Measurements from ENCODE around the gene DMWD.
A peak's percentile ranks its signal among the peaks of the same experiment; 100 is the strongest.
"Not testable (repeated sequence)": the region's sequence is repeated elsewhere in the genome, so short reads cannot be mapped to it uniquely, and the experiment has no call there.

DMWD gene

GRCh38 chr19:45816236-45817009, 23.8 kb upstream of the DMWD start:
- no peak for DNase-seq (ENCODE audit: low spot score)

GRCh38 chr19:45815481-45816216, 23.0 kb upstream of the DMWD start:
- no peak for DNase-seq (ENCODE audit: low spot score)

DNA sequence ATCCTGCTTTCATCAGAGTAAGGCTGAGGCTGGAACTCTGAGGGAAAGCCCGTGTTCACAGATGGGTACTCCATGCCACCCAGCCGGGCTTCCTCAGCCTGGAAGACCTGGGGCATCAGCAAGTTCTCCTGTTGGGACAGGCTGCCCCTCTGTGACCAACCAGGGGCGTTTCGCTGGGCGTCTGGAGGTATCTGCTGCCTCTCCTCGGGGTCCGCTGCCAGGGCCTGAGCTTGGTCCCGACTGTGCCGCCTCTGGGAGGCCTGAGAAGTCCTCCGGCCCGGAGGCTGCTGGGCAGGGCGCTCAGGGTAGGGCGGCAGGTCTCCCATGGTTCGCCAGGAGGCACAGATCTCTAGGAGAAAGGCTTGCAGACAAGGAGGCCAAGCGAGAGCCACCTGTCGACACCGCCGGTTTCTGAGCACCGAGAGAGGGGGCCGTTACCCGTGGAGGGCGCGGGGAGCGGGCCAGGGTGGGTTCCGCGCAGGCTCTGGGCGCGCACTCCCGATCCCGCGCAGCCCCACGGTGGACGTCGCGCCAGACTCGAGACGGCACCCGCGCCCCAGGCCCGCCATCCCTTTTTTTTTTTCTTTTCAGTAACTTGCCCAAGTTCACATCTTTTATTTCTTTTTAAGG, 22.3 kb upstream of the DMWD start, which contains the start of gene RSPH6A:
RSPH6A (minus strand) TSS at position 458 of the 630 bp plus-strand sequence; CDS start at position 326, 132 bp downstream.
- DNase-seq (ENCODE audit: low spot score) = no peak

- DNase-seq (ENCODE audit: low spot score) = no peak
Observed at GRCh38 chr19:45814166-45814780, 21.6 kb upstream of the DMWD start.

DNA sequence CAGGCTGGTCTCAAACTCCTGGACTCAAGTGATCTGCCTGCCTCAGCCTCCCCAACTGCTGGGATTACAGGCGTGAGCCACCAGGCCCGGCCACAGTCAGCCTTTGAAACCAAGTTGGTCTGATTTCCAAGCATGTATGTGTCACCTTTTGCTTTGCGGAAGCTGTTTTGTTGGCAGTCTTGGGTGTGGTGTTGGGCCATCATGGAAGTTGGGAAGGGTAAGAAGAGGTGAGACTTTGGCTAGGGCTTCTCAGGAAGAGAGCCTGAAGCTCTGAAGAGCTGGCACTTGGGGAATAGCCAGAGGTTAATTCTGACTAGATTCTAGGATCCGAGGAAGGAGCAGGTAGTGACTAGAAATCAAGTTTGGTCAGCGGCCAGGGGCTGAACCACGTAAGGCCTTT, 19.7 kb upstream of the DMWD start:
- no peak for DNase-seq (ENCODE audit: low spot score)

GRCh38 chr19:45809643-45810159, 17.1 kb upstream of the DMWD start:
- no peak for DNase-seq (ENCODE audit: low spot score)

- DNase-seq (ENCODE audit: low spot score) = no peak
Observed at GRCh38 chr19:45805719-45806118, 13.1 kb upstream of the DMWD start.

DNA sequence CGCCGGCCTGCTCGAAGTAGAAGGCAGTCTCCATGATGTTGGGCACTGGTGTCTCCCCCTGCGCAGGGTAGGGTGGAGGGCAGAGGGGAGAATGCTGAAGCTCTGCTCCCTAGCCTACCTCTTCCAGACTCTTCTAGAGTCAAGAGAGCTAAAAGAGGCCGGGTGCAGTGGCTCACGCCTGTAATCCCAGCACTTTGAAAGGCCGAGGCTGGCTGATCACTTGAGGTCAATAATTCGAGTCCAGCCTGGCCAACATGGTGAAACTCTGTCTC, 12.2 kb upstream of the DMWD start:
- DNase-seq (ENCODE audit: low spot score) = no peak

- no peak for DNase-seq (ENCODE audit: low spot score)
Observed at GRCh38 chr19:45804140-45804958, 11.7 kb upstream of the DMWD start.

GRCh38 chr19:45801603-45802175, 9.0 kb upstream of the DMWD start:
- no peak for DNase-seq (ENCODE audit: low spot score)

DNA sequence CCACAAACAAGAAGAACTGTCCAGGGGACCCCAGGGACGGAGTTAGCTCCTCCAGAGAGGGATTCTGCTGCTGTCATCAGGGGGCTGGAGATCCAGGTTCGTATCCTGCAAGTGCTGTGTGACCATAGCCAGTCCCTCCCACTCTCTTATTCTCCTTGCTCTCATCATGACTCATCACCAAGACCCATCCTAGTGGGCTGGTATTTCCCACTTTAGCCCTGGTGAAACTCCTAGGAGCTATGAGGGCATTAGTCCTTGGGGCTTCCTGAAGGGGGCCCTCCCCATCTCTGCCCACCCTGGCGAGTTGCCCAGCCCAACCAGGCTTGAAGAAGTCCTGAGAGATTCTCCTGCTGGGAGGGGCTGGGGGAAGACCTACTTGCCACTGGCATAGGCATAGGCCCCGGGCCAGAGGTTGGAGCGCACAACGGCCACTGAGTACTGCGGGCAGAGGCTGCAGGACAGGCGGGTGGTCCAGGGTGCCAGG, 7.5 kb upstream of the DMWD start:
- no peak for DNase-seq (ENCODE audit: low spot score)

GRCh38 chr19:45799541-45799940, 6.9 kb upstream of the DMWD start:
- not testable (repeated sequence) for DNase-seq (ENCODE audit: low spot score)

GRCh38 chr19:45798995-45799517, 6.4 kb upstream of the DMWD start:
- peak; percentile 60 for DNase-seq (ENCODE audit: low spot score)

DNA sequence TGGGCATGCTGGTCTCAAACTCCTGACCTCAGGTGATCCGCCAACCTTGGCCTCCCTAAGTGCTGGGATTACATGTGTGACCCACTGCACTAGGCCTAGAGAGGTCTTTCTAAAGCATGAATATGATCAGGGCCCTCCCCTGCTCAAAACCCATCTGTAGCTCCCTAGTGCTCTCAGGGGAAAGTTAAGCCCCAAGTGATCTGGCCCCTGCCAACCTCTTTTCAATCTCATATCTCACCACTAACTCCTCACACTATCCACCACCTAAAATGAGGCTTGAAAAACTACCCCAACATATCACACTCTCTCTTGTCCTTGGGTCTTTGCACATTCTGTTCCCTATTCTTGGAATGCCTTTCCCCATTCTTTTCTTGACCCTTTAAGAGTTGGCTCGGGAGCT, 2.0 kb upstream of the DMWD start:
- no peak for DNase-seq (ENCODE audit: low spot score)

DNA sequence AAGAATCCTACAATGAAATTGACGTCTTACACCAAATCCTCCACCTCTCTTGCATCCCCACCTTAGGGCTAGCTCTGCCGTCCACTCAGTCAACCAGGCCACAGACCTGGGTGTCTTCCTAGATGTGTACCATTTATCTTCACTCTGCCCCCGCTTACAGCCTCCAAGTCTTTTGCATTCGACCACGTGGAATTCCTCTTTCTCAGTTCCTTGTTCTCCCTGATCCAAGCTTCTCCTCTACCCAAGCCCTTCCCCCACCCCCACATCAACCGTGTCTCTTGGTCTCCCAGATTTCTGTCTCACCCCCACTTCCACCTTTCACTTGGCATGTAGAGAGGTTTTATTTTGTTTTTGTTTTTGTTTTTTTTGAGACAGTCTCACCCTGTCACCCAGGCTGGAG, 1.2 kb upstream of the DMWD start:
- DNase-seq (ENCODE audit: low spot score) = no peak

- DNase-seq (ENCODE audit: low spot score) = no peak
Observed at GRCh38 chr19:45793178-45793564, 526 bp upstream of the DMWD start.

DNA sequence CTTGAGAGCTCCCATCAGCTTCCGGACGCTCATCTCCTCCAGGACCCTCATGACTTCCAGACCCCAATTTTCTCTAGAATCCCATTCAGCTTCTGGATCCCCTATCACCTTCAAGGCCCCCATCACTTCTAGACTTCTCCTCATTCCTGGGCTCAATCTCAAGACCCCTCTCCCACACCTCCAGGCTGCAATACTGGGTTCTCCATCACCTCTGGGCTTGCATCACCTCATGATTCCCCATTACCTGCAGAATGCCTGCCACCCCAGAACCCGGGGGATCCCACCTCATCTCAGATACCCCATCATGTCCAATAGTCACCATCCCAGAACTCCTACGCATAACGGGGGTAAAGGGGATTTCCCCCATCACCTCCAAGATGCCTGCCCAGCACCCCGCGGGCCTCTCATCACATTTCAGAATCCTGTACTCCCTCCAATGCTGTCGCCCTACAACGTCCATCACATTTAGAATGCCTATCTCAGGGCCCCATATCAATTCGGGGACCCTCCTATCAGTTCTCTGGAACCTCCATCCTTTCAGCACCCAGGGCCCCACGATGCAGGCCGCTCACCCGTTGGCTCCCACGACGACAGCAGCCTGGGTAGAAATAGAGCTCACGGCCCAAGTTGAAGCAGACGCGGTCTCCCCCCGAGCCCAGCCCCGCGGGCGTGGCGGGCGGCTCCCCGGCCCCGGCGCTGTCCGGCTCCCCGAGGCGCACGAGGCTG, 738 bp downstream of the DMWD start:
- no peak for DNase-seq (ENCODE audit: low spot score)

DNA sequence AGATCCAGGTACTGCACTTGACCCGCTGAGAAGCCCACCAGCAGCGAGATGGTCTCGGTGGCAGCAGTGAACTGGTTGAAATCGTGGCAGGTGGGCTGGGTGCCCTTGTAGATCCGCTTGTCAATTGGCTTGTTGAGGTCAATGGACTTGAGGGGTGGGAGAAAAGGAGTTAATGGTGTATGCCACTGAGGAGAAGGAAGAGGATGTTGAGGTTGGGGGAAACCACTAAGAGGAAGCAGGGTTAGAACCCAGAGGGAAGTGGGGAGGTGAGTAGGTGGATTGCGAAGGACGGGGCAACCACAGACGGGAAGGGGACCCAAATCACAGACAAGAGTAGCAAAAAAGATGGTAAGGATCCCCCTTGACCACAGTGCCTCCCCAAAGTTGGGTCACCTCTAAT, 1.7 kb downstream of the DMWD start:
- DNase-seq (ENCODE audit: low spot score) = no peak

DNA sequence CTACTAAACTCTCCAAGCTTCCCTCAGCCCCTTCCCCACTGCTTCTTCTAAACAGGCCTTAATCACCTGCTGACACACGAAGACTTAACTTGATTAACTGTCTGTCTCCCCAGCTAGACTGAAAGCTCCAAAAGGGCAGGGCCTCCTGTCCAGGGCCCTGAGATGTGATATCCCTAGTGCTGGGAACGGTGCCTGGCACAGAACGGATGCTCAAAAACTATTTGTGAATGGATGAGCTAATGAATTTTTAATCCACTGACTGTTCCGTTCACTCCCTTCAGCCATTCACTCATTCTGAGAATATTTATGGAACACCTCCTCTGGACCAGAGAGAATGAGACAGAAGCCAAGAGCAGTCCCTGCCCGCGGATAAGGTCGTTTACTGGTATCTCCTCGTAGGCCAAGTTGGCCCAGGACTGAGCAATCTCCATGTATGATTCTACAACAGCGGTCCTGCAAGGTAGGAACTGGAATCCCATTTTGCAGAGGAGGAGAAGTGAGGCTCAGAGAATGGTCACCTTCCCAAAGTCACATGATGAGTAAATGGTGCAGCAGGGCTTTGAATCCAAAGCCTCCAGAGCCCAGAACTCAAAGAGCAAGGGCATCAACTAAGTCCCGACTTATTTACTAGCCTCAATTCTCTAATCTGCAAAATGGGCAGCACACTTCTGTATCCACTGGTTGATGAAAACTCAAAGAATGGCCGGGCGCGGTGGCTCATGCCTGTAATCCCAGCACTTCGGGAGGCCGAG, 3.4 kb downstream of the DMWD start:
- no peak for DNase-seq (ENCODE audit: low spot score)

GRCh38 chr19:45786533-45786894, 6.1 kb downstream of the DMWD start:
- no peak for DNase-seq (ENCODE audit: low spot score)
